Amniotic epithelial cell (primary cell): Measurements from ENCODE around the gene JMJD8.
A peak's percentile ranks its signal among the peaks of the same experiment; 100 is the strongest.

Source experiments
- DNase-seq: peaks from one replicate; pipeline ENCODE4 v3.0.0-alpha.2; 2010; ENCODE audit warnings: low read depth

The JMJD8 gene

DNA sequence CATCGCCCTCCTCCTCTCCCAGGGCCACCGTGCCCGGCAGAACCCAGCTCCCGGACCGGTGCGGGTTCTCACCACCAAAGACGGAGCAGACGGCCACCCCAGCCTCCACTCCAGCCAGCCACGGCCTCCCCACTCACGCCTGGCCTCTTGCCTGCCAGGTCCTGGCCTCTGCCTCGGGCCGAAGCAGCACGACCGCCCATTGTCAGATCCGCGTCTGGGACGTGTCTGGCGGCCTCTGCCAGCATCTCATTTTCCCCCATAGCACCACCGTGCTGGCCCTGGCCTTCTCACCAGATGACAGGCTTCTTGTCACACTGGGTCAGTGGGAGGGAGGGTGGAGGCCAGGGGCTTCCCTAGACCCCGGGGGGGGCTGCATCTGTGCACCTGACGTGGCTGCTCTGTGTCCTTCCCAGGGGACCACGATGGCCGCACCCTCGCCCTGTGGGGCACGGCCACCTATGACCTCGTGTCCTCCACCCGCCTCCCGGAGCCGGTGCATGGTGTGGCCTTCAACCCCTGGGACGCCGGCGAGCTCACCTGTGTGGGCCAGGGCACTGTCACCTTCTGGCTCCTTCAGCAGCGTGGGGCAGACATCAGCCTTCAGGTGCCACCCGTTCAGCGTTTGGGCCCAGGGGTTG is 22.8 kb downstream of the JMJD8 start:
- no peak for DNase-seq

DNA sequence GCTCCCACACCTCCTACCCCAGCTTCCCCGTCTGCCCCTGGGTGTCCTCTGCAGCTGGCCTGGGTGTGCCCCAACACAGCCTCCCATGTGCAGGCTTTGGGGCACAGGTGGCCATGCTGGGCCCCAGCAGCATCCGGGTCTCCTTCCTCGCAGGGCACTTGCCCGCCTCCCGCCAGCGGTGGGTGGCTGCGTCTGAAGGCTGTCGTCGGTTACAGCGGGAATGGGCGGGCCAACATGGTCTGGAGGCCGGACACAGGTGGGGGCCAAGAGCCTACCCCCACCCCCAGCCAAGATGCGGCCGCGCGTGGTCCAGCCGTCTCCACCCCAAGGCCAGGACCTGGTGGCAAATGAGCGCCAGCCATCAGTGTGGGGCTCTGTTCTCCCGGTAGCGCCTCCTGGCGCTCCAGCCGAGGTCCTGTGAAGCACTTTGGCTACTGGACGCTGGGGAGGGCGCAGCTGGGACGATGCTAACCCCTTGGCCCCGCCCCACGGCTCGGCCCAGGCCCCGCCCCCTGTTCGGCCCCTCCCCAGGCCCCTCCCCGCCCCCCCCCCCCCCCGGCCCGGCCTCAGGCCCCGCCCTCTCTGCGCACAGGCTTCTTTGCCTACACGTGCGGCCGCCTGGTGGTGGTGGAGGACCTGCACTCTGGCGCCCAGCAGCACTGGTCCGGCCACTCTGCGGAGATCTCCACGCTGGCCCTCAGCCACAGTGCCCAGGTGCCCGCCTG is 23.5 kb downstream of the JMJD8 start:
- peak; percentile 80 for DNase-seq

DNA sequence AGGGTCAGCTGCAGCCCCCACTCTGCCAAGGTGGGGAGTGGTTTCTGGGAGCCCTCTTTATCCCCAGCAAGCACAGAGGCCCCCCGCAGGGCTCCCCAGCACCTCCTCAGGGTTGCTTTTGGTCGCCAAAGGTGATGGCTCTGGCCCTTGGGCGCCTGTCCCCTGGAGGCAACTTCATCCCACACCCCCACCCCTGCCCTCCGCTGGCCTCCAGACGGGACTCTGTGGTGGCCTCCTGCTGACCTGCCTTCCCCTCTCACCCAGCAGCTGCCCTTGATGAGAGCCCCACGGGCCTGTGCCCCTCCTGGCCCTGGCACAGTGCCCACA is 24.0 kb downstream of the JMJD8 start:
- no peak for DNase-seq

DNA sequence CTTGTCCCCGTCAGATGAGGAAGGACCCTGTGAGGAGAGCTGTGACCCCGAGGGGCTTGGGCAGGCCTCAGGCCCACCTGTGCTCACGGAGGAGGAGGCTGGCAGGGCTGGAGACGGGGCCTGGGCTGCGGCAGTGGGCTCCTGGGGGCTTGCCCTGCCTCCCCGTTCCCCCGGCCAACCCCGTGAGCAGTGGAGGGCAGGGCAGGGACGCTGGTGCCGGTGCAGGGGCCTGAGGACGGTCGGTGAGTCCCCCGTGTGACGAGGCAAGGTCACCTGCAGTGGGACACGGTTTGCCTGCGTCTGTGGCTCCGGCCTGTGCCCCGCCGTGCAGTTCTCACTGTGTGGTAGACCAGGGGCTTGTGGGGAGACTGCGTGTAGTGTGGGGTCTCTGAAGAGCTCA is 24.5 kb downstream of the JMJD8 start:
- no peak for DNase-seq

DNA sequence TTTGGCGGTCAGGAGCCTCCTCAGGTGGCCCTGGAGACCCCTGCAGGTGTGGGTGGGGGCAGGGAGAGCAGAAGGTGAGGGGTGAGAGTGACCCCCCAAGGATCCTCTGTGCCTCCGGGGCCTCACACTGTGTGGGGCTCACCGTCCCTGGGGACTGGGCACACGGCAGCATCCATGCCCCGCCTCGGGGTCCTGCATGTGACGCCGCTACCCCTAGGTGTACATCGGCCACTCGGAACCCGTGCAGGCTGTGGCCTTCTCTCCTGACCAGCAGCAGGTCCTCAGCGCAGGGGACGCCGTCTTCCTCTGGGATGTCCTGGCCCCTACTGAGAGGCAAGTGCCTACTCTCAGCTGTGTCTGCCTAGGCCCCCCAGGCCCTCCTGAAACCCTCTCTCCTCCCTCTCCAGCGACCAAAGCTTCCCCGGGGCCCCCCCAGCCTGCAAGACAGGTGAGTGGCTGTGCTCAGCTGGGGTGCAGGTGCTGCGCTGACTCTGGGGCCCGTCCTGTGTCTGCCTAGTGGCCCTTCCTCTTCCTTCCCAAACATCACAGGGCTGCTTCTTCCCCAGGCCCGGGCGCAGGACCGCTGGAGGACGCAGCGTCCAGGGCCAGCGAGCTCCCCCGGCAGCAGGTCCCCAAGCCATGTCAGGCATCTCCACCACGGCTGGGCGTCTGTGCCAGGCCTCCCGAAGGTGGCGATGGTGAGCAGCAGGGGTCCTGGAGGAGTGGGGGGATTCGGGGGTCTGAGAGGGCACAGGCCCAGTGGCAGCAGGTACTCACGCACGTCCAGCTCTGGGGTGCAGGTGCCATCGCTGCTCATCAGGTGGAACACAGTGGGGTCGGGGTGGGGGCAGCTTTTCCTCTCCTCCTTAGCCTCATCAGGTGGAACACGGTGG is 25.2 kb downstream of the JMJD8 start:
- no peak for DNase-seq

DNA sequence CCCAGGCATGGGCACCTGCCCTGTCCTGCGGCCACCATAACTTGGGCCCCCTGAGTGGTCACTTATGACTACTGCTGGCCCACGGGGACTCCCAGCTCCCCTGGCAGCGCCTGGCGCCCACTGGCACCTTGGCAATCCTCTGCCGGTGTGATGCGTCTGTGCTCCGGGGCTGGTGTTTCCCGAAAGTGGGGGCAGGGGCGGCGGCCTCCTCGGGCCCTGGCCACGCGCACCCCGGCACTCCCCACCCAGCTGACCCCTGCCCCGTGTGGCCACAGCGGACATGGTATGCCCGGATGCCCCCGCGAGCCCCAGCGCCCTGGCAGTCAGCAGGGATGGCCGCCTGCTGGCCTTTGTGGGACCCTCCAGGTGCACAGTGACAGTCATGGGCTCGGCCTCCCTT is 26.6 kb downstream of the JMJD8 start:
- no peak for DNase-seq

DNA sequence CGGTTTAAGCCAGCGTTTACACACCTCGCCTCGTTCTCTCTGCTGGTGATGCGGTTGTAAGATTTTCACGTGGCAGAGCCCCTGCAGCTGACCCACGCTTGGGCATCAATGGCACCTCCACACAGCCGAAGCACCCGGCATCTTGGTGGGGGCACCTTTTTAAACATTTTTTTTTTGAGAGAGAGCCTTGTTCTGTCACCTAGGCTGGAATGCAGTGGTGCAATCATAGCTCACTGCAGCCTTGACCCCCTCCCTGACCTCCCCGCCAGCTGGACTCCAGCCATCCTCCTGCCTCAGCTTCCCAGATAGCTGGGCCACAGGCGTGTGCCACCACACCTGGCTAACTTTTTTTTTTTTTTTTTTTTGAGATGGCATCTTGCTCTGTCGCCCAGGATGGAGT is 30.1 kb downstream of the JMJD8 start:
- no peak for DNase-seq

DNA sequence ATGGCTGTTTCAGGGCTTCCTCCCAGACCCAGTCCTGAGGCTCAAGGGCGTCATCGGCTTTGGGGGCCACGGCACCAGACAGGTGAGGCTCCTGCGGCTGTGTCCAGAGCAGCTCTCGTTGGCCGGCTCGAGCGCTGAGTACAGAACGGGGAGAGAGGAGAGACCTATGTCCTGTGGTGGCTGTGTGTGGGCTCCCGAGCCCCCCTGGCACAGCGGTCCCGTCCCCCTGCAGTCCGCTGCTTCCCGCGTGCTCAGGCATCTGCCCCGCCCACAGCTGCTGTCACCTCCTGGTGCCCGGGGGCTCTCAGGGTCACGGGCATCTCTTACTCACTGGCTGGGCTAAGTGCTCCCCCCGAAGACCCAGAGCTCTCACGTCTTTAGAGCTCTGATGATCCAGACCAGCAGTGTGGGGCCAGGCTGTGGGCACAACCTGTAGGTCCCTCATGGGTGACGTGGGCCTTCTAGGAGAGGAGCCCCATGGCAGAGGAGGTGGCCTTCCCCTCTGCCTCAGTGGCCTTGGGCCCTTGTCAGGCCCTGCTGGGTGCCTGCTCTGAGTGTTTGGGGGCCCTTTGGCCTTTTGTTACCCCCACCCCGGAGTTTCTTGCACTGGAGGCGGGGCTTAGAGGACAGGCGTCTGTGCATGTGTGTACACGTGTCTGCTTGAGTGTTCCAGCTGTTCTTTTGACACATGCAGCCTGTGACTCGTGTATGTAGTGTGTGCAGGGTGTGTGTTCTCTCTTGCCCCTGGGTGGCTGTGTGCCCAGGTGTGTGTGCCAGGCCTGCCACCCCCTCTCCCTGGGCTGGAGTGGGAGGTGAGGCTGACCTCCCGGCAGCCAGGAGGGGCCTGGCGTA is 31.5 kb downstream of the JMJD8 start:
- DNase-seq, result no peak

DNA sequence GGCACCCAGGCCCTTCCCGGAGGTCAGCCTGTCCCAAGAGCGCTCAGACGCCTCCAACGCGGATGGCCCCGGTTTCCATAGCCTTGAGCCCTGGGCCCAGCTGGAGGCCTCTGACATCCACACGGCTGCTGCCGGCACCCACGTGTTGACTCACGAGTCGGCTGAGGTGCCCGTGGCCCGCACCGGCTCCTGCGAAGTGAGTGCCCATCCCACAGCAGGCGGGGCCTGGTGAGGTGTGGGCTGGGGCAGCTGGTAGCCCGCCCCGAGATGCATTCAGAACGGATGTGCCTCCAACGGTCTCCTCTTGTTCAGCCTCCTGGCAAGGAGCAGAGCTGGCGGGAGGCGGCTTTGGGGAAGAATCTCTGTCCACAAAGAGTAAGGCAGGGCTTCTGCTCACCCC is 32.3 kb downstream of the JMJD8 start:
- no peak for DNase-seq

DNA sequence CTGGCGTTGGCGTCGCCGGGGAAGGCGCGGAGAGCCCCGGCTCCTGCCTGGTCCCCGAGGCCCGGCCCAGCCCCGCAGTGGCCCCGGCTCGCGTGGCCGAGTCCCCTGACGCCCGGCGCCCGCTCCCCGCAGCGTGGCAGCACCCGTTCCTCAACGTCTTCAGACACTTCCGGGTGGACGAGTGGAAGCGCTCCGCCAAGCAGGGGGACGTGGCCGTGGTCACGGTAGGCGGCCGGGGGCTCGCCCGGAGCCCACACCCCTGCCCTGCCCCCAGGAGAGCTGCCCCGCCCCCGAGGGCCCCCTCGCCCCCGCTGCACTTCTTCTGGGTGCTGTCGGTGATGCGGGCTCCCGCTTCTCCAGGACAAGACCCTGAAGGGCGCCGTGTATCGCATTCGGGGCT is 34.5 kb downstream of the JMJD8 start:
- DNase-seq, result no peak

DNA sequence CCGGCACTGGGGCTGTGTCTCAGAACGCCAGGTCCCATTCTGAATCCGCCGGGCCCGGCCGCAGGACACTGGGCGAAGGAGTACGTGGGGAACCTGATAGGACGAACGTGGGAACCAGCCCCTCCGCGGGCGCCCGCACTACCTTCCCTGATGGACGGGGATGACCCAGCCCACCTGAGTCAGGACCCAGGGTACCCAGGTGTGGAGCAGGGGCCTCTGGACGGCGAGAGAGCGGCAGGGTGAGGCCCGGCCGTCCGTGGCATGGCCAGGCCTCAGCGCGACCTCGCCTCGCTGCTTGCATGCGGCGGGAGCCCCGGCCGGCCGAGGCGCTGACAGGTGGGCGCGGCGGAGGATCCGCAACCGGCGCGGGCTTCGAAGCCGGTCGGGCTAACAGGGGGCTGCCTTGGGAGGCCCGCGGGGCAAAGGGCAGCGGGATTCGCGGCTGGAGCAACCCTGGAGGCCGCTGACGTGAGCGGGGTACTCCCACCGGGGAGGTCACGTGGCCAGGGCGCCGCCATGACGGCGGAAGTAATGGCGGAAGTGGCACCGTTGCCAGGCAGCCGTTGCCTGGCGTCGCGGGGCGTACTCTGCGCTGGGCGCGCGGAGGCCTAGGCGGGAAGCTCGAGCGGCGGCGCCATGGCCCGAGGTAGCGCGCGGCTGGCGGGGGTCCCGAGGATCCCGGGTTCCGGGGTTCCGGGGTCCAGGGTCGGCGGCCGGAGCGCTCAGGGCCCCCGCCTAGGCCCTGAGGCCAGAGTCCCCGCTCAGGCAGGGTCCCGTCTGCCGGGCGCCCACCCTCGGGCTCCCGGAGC is 35.1 kb downstream of the JMJD8 start, which contains the start of gene WDR90:
Gene WDR90 (plus strand): TSS at position 585 of the 809 bp plus-strand sequence. CDS start 52 bp downstream, at position 637.
- DNase-seq, result peak; percentile 86

DNA sequence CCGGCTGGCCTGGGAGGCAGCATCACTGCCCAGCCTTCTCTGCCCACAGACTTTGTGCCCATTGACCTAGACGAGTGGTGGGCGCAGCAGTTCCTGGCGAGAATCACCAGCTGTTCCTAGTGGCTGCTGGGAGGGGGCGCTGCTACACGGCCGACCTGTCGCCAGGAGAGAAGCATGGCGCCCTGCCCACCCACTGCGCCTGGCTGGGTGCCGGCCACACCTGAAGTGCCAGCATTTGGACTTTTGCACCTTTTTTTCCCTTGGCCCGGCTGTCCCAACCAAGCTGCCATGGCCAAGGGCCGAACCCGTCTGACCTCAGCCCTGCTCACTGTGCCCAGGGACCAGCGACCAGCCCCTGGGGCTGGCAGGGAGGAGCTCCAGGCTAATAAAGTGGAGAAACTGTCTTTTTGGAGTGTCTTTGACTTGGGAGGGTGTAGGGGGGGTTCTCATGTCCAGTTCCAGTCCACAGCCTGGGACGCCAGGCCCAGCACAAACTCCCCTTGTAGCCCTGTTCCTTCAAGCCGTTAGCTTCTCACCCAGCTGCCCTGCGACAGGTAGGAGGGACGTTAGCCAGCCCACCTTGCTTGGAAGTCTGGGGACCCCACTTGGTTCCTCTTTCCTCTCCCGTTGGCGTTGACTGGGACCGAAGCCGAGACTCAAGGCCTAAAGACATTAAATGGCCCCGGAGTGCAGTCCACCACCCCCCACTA is 35.9 kb downstream of the JMJD8 start:
- peak; percentile 19 for DNase-seq

DNA sequence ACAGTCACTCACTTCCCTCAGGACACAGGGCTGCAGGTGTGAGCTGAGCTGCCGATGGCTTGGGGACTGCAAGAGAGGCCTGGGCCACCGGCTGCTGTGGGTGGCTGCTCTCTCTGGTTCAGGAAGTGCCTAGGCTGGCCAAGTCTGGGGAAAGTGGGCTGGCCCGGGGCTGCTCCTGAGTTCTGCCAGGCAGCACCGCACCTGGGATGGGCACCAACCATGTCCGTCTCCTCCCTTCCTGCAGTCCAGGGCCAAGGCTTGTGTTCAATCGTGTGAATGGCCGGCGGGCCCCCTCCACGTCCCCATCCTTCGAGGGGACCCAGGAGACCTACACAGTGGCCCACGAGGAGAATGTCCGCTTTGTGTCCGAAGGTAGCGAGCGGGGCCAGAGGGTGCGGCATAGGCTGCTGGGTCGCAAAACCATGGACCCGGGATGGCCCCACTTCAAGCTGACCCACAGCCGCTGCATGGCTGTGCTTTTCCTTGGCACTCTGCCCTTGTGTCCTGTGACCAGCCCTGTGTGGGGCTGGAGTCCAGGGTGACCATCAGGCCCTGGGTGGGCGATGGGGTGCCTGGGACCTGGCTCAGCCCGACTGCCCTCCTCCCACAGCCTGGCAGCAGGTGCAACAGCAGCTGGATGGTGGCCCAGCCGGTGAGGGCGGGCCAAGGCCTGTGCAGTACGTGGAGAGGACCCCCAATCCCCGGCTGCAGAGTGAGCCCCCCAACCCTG is 36.8 kb downstream of the JMJD8 start:
- DNase-seq, result no peak

DNA sequence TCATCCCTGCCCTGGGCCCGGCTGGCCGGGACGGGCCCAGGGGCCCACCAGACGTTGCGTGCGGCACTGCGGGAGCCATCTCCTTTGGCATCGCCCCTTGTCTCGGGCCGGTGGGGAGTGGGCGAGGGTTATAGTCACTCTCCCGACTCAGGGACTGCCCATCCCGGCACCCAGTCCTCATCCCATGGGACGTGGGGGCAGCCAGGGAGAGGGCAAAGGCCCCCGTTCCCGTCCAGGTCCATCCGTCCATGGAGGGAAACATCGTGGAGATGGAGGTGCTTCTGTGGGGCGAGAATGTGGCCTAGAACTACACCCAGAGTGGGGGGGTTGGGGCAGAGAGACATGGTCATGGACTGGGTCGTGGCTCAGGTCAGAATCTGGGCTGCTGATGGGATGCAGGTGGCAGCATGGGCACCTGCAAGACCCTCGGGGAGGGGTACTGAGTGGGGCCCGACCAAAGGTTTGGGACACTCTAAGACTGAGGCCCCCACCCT is 37.4 kb downstream of the JMJD8 start:
- no peak for DNase-seq

DNA sequence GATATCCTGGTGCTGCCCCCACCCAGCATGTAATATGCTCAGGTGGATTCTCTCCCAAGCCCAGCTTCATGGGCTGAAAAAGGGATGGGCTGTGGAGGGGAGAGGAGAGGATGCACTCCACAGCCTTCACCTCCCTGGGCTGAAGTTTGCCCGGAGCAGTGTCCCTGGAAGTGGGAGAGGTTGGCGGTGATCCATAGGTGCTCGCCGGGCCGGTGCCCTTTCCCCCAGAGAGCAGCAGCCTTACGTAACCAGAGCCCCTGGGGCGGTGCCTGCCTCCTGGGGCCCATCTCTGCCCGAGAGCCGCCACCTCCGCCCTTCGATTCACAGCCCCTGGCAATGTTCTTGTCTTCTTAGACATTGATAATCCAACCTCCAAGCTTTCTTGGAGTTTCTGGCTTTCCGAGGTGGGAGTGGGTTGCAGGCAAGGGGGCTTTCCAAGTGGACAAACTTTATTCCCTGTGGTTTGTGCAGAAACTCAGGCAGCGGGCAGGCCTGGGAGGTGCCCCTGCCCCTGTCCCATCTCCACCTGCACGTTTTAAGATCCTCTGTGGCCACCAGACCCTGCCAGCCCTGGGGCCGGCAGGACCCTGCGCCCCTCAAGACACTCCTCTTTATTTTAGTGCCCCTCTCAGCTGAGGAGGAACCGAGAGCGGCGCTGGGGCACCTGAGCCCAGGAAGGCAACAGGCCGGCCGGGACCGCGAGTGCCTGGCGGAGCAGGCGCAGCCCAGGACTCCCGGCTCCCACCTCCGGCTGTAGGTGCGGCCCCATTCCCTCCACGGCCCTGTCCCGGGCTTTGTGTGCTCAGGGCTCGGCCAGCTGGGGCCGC is 38.1 kb downstream of the JMJD8 start:
- peak; percentile 28 for DNase-seq

DNA sequence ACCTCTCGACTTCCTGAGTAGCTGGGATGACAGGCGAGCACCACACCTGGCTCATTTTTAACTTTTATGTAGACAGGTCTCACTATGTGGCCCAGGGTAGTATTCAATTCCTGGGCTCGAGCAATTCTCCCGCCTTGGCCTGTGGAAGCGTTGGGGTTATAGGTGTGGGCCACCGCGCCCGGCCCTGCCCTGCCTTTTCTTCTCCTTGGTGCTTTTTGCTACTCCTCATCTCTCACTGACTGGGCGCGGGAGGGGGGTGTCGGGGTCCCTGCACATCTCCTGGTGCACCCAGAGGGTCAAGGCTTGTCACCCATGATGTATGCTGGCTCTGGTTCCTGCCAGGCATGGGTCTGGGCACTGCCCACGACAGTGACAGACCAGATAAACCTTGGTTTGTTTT is 39.6 kb downstream of the JMJD8 start:
- no peak for DNase-seq

DNA sequence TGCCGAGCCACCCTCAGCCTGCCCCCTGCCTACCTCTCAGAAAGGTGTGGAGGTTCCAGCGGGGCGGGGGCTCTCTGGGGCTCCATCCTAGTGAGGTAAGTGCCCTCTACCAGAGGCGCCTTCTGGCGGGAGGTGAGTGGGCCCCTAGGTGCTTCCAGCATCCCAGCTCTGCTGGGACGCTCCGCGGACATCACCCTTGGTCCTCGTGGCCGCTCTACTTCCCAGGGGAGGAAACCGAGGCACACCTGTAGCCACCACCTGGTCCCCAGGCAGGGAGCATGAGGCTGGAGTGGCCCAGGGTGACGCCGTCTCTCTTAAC is 41.1 kb downstream of the JMJD8 start:
- no peak for DNase-seq

DNA sequence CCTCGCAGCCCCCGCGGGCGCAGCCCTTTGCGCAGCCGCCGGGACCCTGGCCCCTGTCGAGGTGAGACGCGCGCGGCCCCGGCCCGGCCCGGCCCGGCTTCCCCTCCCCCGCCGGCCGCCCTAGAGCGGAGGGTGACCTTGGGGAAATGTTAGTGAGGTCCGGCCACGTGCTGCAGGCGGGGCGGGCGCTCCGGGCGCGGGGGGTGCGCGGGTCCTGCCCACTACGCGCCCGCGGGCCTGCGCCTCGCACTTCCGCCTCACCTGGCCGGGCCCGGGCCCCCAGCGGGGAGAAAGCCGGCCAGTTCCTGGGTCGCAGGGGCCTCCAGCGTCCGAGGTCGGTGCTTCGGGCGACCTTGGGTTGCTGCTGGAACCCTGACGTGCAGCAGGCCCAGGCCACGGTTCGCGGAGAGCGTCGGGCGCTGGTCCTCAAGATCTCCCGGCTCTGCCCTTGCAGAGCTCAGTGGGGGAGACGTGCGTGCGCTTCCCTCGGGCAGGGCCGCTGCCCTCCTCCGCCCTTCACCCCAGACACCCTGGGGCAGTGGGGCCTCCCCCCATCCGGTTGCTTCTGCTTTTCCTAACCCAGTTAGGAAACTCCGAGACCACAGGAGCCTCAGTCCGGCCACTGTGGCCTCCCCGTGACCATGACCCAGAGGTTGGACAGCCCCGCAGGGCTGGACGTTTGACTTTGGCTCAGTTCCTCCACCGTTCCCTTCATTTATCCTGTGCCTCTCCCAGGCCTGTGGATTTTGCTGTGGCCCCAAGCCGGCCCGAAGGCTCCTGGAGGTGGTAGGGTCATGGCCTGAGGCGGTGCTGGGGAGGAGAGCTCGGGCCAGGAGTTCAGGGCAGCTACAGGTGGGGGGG is 41.7 kb downstream of the JMJD8 start:
- peak; percentile 36 for DNase-seq
